AG10803 (cell line): Measurements from ENCODE around the gene ZBTB46.

ENCODE experiments used
- DNase-seq: peaks from one replicate; pipeline ENCODE4 v3.0.0; 2010; ENCODE audit warnings: low read depth
- H3K4me3 ChIP-seq: 2 replicates; pipeline ENCODE4 v1.5.1; 2011; ENCODE audit warnings: mild to moderate bottlenecking, low read length, control low read depth
- TF ChIP-seq, protein P1 (sequence below): conservative IDR thresholded peaks from 2 replicates; pipeline ENCODE4 v1.5.1; 2011; ENCODE audit warnings: mild to moderate bottlenecking, low read length, control low read depth, inconsistent platforms

Gene ZBTB46

DNA sequence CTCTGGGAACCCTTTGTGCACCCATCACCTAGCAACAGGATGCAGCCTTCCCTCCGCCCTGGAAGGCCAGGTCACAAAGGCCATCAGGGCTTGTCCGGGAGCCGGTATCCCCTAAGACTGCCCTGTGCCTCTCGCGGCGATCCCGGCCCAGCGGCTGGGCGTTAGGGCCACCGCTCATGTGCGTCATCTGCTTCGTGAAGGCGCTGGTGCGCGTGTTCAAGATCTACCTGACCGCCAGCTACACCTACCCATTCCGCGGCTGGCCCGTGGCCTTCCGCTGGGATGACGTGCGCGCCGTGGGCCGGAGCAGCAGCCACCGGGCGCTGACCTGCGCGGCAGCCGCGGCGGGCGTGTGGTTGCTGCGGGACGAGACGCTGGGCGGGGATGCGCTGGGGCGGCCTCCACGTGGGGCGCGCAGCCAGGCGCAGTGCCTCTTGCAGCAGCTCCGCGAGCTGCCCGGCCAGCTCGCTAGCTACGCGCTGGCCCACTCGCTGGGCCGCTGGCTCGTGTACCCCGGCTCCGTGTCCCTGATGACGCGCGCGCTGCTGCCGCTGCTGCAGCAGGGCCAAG is 30.4 kb upstream of the ZBTB46 start, which contains the start of gene ABHD16B:
TSS of gene ABHD16B (plus strand) at position 134 of the 570 bp plus-strand sequence. CDS start at position 177, 43 bp downstream.
- no peak within 1 kb of the TSS for H3K4me3 ChIP-seq
- DNase-seq, result no peak
- TF ChIP-seq, protein P1, sequence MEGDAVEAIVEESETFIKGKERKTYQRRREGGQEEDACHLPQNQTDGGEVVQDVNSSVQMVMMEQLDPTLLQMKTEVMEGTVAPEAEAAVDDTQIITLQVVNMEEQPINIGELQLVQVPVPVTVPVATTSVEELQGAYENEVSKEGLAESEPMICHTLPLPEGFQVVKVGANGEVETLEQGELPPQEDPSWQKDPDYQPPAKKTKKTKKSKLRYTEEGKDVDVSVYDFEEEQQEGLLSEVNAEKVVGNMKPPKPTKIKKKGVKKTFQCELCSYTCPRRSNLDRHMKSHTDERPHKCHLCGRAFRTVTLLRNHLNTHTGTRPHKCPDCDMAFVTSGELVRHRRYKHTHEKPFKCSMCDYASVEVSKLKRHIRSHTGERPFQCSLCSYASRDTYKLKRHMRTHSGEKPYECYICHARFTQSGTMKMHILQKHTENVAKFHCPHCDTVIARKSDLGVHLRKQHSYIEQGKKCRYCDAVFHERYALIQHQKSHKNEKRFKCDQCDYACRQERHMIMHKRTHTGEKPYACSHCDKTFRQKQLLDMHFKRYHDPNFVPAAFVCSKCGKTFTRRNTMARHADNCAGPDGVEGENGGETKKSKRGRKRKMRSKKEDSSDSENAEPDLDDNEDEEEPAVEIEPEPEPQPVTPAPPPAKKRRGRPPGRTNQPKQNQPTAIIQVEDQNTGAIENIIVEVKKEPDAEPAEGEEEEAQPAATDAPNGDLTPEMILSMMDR, result no peak

DNA sequence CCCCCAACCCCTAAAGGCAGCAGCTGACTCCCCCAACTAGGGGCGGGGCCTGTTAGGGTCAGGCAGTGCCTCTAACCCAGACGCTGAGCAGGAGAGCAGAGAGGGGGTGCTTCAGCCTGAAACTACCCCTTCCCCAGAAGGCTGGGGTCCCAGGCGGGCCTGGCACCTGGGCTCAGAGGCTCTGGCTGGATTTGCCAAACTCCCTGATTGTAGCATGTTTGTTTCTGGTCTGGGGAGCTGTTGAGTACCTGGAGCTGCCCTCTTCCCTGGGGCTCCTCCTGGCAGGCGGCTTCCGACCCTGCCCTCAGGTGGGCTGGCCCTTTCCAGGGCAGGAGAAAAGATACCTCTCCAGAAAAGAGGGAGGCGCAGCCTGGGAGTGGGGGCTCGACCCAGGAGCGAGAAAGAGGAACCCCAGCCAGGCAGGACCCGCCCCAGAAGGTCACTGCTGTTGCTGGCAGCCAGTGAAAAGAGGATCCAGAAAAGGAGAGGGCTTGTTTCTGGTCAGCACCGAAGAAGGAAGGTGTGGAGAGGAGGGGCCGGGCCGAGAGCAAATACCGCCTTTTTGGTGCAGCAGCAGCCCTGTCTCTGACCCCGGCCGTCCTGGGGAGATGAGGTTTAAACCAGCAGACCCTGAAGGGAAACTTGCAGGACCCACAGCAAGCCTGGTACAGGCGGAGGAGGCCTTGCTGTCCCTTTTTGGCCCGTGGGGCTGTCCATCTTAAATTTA is 29.4 kb upstream of the ZBTB46 start:
- TF ChIP-seq, protein P1, result no peak
- no peak for DNase-seq
- no peak overlapping the region for H3K4me3 ChIP-seq

DNA sequence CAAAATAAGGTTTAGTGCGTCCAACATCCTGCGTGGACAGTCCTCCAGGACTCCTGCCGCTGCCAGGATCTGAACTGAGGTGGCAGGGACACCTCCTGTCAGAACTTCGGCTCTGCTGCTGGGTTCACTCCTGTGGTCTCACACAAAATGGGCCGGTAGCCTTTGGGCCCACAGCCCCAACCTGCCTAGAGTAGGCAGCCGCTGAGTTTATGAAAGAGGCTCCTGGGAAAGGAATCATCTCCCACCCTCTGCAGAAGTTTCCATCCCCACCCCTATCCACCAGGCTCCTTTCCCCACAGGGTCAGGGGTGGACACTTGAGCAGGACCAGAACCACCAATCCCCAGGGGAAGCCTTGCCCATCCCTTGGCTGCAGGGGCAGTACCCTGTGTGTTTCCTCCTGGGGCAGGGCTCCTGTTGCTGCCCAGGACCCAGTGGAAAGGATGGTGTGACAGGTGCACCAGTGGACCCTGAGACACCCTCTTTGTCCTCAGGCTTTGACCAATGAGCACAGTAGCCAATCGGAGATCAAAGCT is 28.2 kb upstream of the ZBTB46 start:
- TF ChIP-seq, protein P1, result no peak
- DNase-seq, result no peak
- H3K4me3 ChIP-seq, result no peak overlapping the region

DNA sequence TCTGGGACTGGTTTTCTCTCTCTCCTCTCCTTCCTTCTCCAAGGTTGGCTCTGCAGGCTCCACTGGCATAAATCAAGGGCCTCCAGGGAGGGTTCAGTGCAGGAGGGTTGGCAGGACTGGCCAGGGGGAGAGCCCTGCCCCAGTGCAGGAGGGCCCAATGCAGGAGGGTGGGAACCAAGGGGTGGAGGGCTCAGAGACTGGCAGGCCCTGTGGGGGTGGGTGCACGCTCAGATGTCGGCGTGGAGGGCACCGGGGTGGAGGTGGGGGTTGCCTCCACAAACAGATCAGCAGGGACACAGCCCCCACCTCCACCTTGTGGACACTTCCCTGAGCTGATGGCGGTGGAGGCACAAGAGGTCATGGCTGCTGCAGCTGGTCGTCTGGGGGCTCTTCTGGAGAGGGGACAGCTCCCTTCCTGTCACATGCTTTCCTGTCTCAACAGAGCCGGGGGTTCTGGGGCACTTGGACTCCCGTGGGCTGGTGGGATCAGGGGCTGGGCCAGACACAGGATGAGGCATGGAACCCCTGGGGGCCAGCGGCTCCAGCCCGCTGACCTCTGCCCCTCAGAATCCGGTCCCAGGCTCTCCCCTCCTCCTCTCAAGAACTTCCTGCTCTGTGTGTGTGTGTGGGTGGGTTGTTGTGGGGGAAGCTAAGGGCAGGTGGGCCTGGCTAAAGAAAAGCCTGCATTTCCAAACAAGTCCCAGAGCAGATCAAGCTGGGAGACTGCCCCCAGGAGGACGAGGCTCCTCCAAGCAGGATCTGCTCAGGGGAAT is 27.5 kb upstream of the ZBTB46 start:
- TF ChIP-seq, protein P1, result peak; percentile 12; the same call in 1 of the 2 replicates
- DNase-seq, result no peak
- no peak overlapping the region for H3K4me3 ChIP-seq

DNA sequence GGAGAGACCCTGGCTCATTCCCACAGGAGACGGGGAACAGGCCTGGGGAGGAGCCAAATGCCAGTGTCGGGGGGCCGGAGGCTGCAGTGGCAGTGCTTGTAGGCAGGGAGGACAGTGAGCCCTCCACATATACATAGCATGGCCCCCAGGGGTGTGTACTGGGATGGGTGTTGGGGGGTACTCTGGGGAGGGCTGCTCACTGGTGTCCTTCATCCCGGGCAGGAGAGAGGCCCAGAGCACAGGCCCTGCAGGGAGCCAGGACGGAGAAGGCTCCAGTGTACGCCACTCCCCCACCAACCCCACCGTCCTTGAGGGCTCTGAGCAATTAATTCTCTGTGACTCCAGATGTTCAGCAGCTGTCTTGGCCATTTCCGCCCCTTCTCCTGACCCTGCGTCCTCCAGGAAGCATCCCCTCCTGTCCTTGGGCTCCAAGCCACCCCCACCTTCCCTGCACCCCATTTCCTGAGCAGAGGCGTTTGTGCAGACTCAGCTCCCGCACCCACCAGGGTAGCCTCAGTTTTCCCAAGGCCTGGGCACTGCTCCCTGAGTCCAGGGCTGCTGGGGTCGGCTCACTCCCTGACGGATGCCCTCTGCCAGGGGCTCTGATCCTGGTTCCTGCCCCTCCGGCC is 26.8 kb upstream of the ZBTB46 start:
- no peak overlapping the region for H3K4me3 ChIP-seq
- TF ChIP-seq, protein P1, result no peak
- no peak for DNase-seq

DNA sequence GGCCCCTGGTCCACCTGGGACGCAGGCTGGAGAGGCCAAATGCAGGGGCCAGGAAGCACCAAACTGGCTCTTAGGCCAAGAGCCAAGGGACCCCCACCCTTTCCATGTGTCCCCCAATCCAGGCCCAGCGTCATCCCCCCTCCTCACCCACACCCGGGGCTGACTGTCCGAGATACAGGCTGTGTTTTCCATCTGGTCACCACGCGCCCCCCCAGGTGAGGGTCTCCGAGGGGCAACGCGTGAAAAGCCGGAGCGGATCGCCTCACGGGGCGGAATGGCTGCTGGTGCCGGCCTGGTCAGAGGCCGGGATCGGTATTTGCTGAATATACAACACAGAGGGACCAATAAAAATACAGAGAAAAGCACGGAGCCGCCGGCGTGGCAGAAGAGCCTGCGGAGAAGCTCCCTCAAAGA is 25.0 kb upstream of the ZBTB46 start:
- no peak for DNase-seq
- TF ChIP-seq, protein P1, result no peak
- H3K4me3 ChIP-seq, result no peak overlapping the region
